SU-DHL-6 (cell line): ENCODE data around the gene USP46.

Experiments used
- H2AFZ ChIP-seq: fragments of 200-600 bp; sonication (generic); 2 replicates; pipeline ENCODE4 v1.6.1; 2014; ENCODE audit warnings: low read depth, mild to moderate bottlenecking, moderate library complexity, mixed read lengths, antibody characterized with exemption, low read length; ENCODE audit not compliant: severe bottlenecking
- H3F3A ChIP-seq: fragments of 200-600 bp; shearing (Covaris generic); 2 replicates; pipeline ENCODE4 v1.6.0; 2016; ENCODE audit warnings: antibody characterized with exemption, mild to moderate bottlenecking; ENCODE audit not compliant: insufficient read depth
- H3K27ac ChIP-seq: fragments of 200-600 bp; sonication (generic); 2 replicates; pipeline ENCODE4 v1.5.1; 2016; ENCODE audit warnings: low read depth, mild to moderate bottlenecking, low read length, moderate library complexity, mixed read lengths
- H3K27me3 ChIP-seq: fragments of 200-600 bp; sonication (generic), shearing (Covaris generic); 2 replicates; pipeline ENCODE4 v1.6.0; 2014; ENCODE audit warnings: mild to moderate bottlenecking, low read length
- H3K36me3 ChIP-seq: fragments of 200-600 bp; sonication (generic); 2 replicates; pipeline ENCODE4 v1.6.1; 2014; ENCODE audit warnings: mild to moderate bottlenecking, low read length, mixed read lengths
- H3K4me2 ChIP-seq: fragments of 300-600, 200-600 bp; shearing (Covaris generic), sonication (generic); 2 replicates; pipeline ENCODE4 v1.6.0; 2014; ENCODE audit warnings: low read length, low read depth, mild to moderate bottlenecking; ENCODE audit not compliant: poor library complexity, severe bottlenecking
- H3K4me3 ChIP-seq: fragments of 200-600 bp; sonication (generic); 2 replicates; pipeline ENCODE4 v1.5.1; 2014; ENCODE audit warnings: antibody characterized with exemption, low read length, mild to moderate bottlenecking, mixed read lengths; ENCODE audit not compliant: insufficient read depth, poor library complexity, severe bottlenecking
- H3K79me2 ChIP-seq: fragments of 200-600 bp; sonication (generic); 2 replicates; pipeline ENCODE4 v1.6.1; 2014; ENCODE audit warnings: mild to moderate bottlenecking, low read length, moderate library complexity; ENCODE audit not compliant: insufficient read depth
- H3K9ac ChIP-seq: fragments of 200-600 bp; sonication (generic); 2 replicates; pipeline ENCODE4 v1.7.0; 2014; ENCODE audit warnings: mild to moderate bottlenecking, low read length
- H3K9me2 ChIP-seq: fragments of 200-600 bp; sonication (generic); replicated peaks from 2 replicates; pipeline ENCODE4 v1.6.1; 2014; ENCODE audit warnings: low read length; ENCODE audit not compliant: insufficient read depth
- H3K9me3 ChIP-seq: fragments of 200-600 bp; sonication (generic); 2 replicates; pipeline ENCODE4 v1.6.1; 2014; ENCODE audit warnings: low read length, mixed read lengths; ENCODE audit not compliant: insufficient read depth
- H4K20me1 ChIP-seq: fragments of 200-600 bp; sonication (generic); 2 replicates; pipeline ENCODE4 v1.6.1; 2014; ENCODE audit warnings: low read depth, mild to moderate bottlenecking, antibody characterized with exemption, low read length, moderate library complexity, mixed read lengths
- EZH2phosphoT487 ChIP-seq: fragments of 200-600 bp; sonication (generic), shearing (Covaris generic); conservative IDR thresholded peaks from 2 replicates; pipeline ENCODE4 v1.6.1; 2018; ENCODE audit warnings: mild to moderate bottlenecking, antibody characterized with exemption, low read length, moderate library complexity, mixed read lengths
- TF ChIP-seq, protein P1 (sequence below): fragments of 200-600 bp; sonication (generic); IDR thresholded peaks from one replicate; pipeline ENCODE4 v1.5.1; 2017; ENCODE audit warnings: antibody characterized with exemption, mild to moderate bottlenecking, low read length, moderate library complexity; ENCODE audit not compliant: insufficient read depth, poor library complexity, severe bottlenecking

USP46 gene

DNA sequence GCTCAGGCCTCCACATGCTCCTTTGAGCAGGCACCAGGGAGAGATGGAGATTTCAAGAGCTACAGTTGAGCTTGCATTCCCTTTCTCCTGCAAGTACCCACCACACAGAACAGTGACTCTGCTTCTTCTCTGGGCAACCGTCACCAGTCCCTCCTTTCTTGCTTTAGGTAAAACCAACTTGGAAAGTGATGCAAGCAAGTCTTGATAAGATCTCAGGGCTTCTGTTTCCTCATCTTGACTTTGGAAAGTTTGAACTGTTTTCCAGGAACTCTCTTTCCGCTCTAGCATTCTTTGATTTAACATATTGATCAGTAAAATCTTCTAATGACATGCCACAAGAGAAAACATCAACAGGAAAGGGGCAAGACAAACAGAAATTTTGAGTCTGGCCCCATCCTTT is 73.7 kb downstream of the USP46 start:
- Histone ChIP-seq H3K9me3 (no peaks in the 10 kb centered on the region), H3K36me3 (no peaks in the 10 kb centered on the region), H3F3A (no peaks in the 10 kb centered on the region), H3K4me3 (no peak overlapping the region), H3K79me2 (no peaks in the 10 kb centered on the region), H3K9ac (no peak overlapping the region), H3K4me2 (no peak overlapping the region), H3K9me2 (no peaks in the 10 kb centered on the region), H3K27me3 (no peaks in the 10 kb centered on the region), H2AFZ (no peak overlapping the region), H3K27ac (no peak overlapping the region), H4K20me1 (no peaks in the 10 kb centered on the region)
- no peak for TF ChIP-seq EZH2phosphoT487
- TF ChIP-seq, protein P1, sequence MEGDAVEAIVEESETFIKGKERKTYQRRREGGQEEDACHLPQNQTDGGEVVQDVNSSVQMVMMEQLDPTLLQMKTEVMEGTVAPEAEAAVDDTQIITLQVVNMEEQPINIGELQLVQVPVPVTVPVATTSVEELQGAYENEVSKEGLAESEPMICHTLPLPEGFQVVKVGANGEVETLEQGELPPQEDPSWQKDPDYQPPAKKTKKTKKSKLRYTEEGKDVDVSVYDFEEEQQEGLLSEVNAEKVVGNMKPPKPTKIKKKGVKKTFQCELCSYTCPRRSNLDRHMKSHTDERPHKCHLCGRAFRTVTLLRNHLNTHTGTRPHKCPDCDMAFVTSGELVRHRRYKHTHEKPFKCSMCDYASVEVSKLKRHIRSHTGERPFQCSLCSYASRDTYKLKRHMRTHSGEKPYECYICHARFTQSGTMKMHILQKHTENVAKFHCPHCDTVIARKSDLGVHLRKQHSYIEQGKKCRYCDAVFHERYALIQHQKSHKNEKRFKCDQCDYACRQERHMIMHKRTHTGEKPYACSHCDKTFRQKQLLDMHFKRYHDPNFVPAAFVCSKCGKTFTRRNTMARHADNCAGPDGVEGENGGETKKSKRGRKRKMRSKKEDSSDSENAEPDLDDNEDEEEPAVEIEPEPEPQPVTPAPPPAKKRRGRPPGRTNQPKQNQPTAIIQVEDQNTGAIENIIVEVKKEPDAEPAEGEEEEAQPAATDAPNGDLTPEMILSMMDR: no peak

DNA sequence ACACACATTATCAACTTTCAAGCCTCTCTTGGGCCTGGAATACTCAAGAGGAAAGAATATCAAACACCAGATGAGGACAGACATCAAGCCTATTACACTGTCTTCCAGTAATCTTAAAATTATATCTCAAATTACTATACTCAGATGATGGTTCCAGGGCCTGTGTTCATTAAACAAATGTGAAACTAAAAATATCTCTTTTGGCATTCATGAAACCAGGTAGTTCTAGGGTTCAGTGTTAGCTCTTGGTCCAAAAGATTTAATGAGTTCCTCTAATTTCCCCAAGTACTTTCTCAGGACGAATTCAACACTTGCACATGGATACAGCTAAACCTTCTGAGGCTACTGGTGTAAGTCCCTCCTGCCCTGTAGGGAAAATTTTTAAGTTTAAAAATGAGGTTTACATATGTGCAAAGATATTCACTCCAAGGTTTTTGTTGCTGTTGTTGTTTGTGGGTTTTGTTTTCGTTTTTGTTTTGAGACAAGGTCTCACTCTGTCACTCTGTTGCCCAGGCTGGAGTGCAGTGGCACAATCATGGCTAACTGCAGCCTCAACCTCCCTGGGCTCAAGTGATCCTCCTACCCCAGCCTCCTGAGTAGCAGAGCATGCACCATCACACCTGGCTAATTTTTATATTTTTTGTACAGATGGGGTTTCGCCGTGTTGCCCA is 79.4 kb downstream of the USP46 start:
- H3K9me2 ChIP-seq: no peaks in the 10 kb centered on the region
- H3K27ac ChIP-seq: no peak overlapping the region
- no peaks in the 10 kb centered on the region for H3F3A ChIP-seq
- no peaks in the 10 kb centered on the region for H3K79me2 ChIP-seq
- no peaks in the 10 kb centered on the region for H3K36me3 ChIP-seq
- no peaks in the 10 kb centered on the region for H4K20me1 ChIP-seq
- H3K9me3 ChIP-seq: no peaks in the 10 kb centered on the region
- no peak overlapping the region for H2AFZ ChIP-seq
- H3K4me3 ChIP-seq: no peak overlapping the region
- no peak overlapping the region for H3K9ac ChIP-seq
- TF ChIP-seq EZH2phosphoT487: no peak
- TF ChIP-seq, protein P1: no peak
- H3K4me2 ChIP-seq: no peak overlapping the region
- no peaks in the 10 kb centered on the region for H3K27me3 ChIP-seq

DNA sequence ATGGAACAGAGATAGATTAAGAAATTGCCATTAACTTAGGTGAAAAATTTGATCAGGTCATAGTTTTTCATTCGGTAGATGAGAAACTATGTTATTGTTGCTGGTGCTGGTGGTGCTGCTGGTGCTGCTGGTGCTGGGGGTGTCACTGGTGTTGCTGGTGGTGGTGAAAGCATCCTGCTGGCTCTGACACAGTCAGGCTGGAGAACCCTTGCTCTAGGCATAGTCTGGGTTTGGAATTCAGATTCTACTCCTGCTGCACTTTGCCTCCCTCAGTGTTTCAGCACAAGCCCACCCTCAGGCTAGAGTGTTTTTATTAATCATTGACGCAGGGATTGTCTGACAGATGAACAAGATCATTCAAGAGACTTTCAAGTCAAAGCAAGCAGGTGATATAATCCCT is 80.2 kb downstream of the USP46 start:
- H4K20me1 ChIP-seq: no peaks in the 10 kb centered on the region

More for the DNA sequence above, 80.2 kb downstream of the USP46 start:
- Histone ChIP-seq H3K4me2 (no peak overlapping the region), H3K9me3 (no peaks in the 10 kb centered on the region), H2AFZ (no peak overlapping the region), H3F3A (no peaks in the 10 kb centered on the region), H3K36me3 (no peaks in the 10 kb centered on the region), H3K9me2 (no peaks in the 10 kb centered on the region), H3K4me3 (no peak overlapping the region), H3K27ac (no peak overlapping the region), H3K79me2 (no peaks in the 10 kb centered on the region), H3K27me3 (no peaks in the 10 kb centered on the region), H3K9ac (no peak overlapping the region)
- TF ChIP-seq, protein P1: no peak
- TF ChIP-seq EZH2phosphoT487: no peak
